Measurements from ENCODE around the gene ATP2B1. TPM values are rescaled to one million over a fixed set of nuclear protein-coding genes. Genes with fewer than 3 reads are reported as not detected.

Gene ATP2B1
- total RNA-seq, 2 donors from 2014 or later: 45.5 to 57.3 TPM

DNA sequence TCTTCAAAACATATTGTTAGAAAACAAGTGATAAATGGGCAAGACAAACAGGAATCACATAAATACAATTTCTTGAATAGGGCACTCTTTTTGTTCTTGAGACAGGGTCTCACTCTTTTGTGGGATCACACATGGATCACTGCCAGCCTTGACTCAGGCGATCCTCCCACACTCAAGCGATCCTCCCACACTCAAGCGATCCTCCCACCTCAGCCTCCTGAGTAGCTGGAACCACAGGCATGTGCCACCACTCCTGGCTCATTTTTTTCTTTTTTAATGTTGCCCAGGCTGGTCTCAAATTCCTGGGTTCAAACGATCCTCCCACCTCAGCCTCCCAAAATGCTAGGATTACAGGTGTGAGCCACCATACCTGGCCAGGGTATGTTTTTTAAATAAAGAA lies 57.4 kb downstream of the ATP2B1 start:
- H3K4me3 Mint-ChIP-seq: no peak overlapping the region
- H3K4me1 Mint-ChIP-seq (ENCODE audit: low read depth in 2 of 2): peaks cover 18 to 27% of the 10 kb centered on the region in 2 donors
- DNase-seq (ENCODE audit: low spot score) (no peak), ATAC-seq (no peak)
- no peaks in the 10 kb centered on the region for H3K9me3 Mint-ChIP-seq
- peaks cover 10% of the 10 kb centered on the region for H3K36me3 Mint-ChIP-seq
- no peaks in the 10 kb centered on the region for H3K27me3 Mint-ChIP-seq
- no peak overlapping the region for H3K27ac Mint-ChIP-seq

DNA sequence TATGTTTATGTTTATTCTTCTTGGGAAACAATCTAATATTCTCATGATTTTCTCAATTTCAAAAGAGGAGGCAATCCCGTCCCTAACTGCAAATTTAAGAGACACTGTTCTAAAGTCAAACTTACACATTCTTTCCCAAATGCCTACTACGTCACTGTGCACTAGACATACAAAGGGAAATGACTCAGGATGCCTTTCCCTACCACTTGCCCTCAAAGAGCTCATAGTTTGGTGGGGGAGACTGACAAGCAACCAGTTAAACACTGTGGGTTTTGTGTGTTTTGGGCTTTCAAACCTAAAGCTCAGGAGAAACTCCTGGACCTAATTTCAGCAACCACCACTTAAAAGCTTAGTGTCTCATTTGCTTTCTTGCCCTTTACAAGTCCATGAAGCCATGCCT lies 58.4 kb downstream of the ATP2B1 start:
- Mint-ChIP-seq H3K9me3 (no peaks in the 10 kb centered on the region), H3K4me3 (no peak overlapping the region), H3K27ac (no peak overlapping the region), H3K27me3 (no peaks in the 10 kb centered on the region), H3K4me1 (ENCODE audit: low read depth in 2 of 2) (peaks cover 27 to 33% of the 10 kb centered on the region in 2 donors), H3K36me3 (peaks cover 17% of the 10 kb centered on the region)
- DNase-seq (ENCODE audit: low spot score) (no peak), ATAC-seq (no peak)

DNA sequence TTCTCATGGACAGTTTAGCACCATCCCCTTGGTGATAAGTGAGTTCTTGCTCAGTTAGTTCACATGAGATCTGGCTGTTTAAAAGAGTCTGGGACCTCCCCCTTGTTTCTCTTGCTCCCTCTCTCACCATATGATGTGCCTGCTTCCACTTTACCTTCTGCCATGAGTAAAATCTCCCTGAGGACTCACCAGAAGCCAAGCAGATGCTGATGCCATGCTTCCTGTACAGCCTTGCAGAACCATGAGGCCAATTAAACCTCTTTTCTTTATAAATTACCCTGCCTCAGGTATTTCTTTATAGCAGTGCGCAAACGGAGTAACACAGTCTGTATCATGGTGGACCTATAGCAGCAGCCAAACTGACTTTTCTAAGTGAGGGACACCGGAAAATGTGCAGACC lies 58.8 kb downstream of the ATP2B1 start:
- no peak overlapping the region for H3K4me3 Mint-ChIP-seq
- H3K36me3 Mint-ChIP-seq: peaks cover 13% of the 10 kb centered on the region
- peaks cover 28 to 32% of the 10 kb centered on the region in 2 donors for H3K4me1 Mint-ChIP-seq (ENCODE audit: low read depth in 2 of 2)

GRCh38 chr12:89649139-89649538 lies 59.5 kb downstream of the ATP2B1 start:
- no peak overlapping the region for H3K27ac Mint-ChIP-seq
- H3K9me3 Mint-ChIP-seq: no peaks in the 10 kb centered on the region
- DNase-seq (ENCODE audit: low spot score) (no peak), ATAC-seq (no peak)
- H3K36me3 Mint-ChIP-seq: peaks cover 13% of the 10 kb centered on the region
- H3K4me1 Mint-ChIP-seq (ENCODE audit: low read depth in 2 of 2): peaks cover 28 to 36% of the 10 kb centered on the region in 2 donors
- no peak overlapping the region for H3K4me3 Mint-ChIP-seq
- no peaks in the 10 kb centered on the region for H3K27me3 Mint-ChIP-seq

More for the DNA sequence above, 58.8 kb downstream of the ATP2B1 start:
- H3K27me3 Mint-ChIP-seq: no peaks in the 10 kb centered on the region
- no peak overlapping the region for H3K27ac Mint-ChIP-seq
- DNase-seq (ENCODE audit: low spot score): no peak
- no peak for ATAC-seq
- H3K9me3 Mint-ChIP-seq: no peaks in the 10 kb centered on the region

DNA sequence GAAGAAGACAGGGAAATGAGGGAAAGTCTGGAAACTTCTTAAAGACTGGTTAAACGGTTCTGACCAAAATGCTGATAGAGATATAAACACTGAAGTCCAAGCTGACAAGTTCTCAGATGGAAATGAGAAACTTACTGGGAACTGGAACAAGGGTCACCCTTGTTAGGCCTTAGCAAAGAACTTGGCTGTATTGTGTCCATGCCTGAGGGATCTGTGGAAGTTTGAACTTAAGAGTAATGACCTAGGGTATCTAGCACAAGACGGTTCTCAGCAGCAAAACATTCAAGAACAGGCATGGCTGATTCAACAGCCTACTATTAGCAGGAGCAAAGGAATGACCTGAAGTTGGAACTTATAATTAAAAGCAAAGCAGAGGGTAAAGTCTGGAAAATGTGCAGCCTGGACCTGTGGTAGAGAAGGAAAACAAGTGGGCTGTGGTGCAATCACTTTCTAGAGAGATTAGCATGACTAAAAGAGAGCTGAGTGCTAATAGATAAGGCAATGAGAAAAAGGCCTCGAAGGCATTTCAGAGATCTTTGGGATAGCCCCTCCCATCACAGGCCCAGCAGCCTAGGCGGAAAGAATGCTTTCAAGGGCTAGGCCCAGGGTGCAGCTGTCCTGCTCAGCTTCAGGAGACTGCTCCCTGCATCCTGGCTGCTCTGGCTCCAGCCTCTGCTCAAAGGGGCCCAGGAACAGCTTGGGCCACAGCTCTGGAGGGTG lies 60.3 kb downstream of the ATP2B1 start:
- Mint-ChIP-seq H3K9me3 (no peaks in the 10 kb centered on the region), H3K36me3 (peaks cover 13% of the 10 kb centered on the region), H3K27ac (no peak overlapping the region), H3K27me3 (no peaks in the 10 kb centered on the region), H3K4me3 (no peak overlapping the region), H3K4me1 (ENCODE audit: low read depth in 2 of 2) (peaks cover 28 to 44% of the 10 kb centered on the region in 2 donors)
- DNase-seq (ENCODE audit: low spot score): no peak
- ATAC-seq: no peak

- Mint-ChIP-seq H3K4me1 (ENCODE audit: low read depth in 2 of 2) (peaks cover 28 to 40% of the 10 kb centered on the region in 2 donors), H3K4me3 (no peak overlapping the region), H3K36me3 (peaks cover 13% of the 10 kb centered on the region), H3K9me3 (no peaks in the 10 kb centered on the region), H3K27me3 (no peaks in the 10 kb centered on the region), H3K27ac (no peak overlapping the region)
- ATAC-seq: no peak
- no peak for DNase-seq (ENCODE audit: low spot score)
Observed at GRCh38 chr12:89645434-89645833, 63.2 kb downstream of the ATP2B1 start.

DNA sequence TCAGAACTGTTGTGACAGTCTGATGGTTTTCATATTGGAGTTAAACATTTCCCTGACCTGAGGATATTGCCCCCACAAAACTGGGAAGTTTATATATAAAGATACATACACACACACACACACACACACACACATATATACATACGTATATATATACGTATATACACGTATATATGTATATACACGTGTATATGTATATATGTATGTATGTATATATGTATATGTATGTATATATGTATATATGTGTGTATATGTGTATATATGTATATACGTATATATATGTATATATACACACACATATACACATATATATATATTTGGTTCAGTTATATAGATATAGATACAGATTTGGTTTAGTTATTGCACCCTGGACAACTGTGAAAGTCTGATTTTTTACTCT lies 65.7 kb downstream of the ATP2B1 start:
- ATAC-seq (no peak), DNase-seq (ENCODE audit: low spot score) (no peak)
- H3K36me3 Mint-ChIP-seq: peaks cover 13% of the 10 kb centered on the region
- no peak overlapping the region for H3K27ac Mint-ChIP-seq
- no peaks in the 10 kb centered on the region for H3K27me3 Mint-ChIP-seq
- peaks cover 17 to 36% of the 10 kb centered on the region in 2 donors for H3K4me1 Mint-ChIP-seq (ENCODE audit: low read depth in 2 of 2)
- H3K4me3 Mint-ChIP-seq: no peak overlapping the region
- no peaks in the 10 kb centered on the region for H3K9me3 Mint-ChIP-seq

- peak in 1 of 2 donors; percentile 15 for ATAC-seq
- H3K27ac Mint-ChIP-seq: peak overlapping the region; percentile 54 to 60
Observed at GRCh38 chr12:89636776-89637160, 71.9 kb downstream of the ATP2B1 start.

DNA sequence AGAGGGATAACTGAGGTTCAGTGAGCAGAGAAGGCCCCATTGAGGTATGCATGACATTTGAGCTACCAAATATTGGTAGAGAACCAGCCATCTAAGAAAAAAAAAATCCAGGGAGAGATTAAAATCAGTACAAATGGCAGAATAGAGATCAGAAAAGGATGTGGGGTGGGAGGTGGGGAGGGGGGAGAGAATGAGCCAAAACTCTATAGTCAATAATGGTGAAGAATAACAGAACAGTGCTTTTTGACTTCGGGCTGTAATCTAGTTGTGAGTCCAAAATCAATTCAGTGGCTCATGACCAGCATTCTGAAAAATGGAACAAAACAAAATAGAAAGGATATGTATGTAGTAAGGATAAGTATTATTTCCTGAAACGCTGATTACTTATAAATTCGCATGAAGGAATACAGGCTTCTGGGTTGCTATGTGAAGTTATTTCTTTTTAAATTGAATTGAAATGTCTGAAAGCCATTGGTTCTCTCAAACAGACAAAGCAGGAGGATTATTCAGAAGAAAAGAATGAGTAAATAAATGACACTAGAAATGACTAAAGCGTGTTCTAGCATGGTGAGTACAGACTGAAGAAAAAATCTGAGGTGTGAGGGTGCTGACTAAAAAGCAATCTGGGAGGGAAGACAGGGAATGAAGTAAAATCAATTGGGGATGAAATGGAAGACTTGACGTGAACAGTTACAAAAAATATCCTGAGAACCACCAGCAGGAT lies 72.4 kb downstream of the ATP2B1 start:
- H3K27me3 Mint-ChIP-seq: no peaks in the 10 kb centered on the region
- peaks cover 19 to 22% of the 10 kb centered on the region in 2 donors for H3K4me1 Mint-ChIP-seq (ENCODE audit: low read depth in 2 of 2)
- DNase-seq (ENCODE audit: low spot score) (no peak), ATAC-seq (peak; percentile 36 to 88)
- no peaks in the 10 kb centered on the region for H3K9me3 Mint-ChIP-seq
- H3K4me3 Mint-ChIP-seq: peak overlapping the region; percentile 49
- H3K27ac Mint-ChIP-seq: peak overlapping the region; percentile 54 to 60
- H3K36me3 Mint-ChIP-seq: peaks cover 20% of the 10 kb centered on the region

More at GRCh38 chr12:89636776-89637160, 71.9 kb downstream of the ATP2B1 start:
- DNase-seq (ENCODE audit: low spot score): no peak
- Mint-ChIP-seq H3K4me3 (peak overlapping the region; percentile 49), H3K36me3 (peaks cover 16% of the 10 kb centered on the region), H3K4me1 (ENCODE audit: low read depth in 2 of 2) (peaks cover 19 to 22% of the 10 kb centered on the region in 2 donors), H3K27me3 (no peaks in the 10 kb centered on the region), H3K9me3 (no peaks in the 10 kb centered on the region)

GRCh38 chr12:89634508-89634907 lies 74.1 kb downstream of the ATP2B1 start:
- Mint-ChIP-seq H3K4me3 (no peak overlapping the region), H3K9me3 (no peaks in the 10 kb centered on the region), H3K36me3 (peaks cover 24% of the 10 kb centered on the region), H3K27ac (no peak overlapping the region), H3K27me3 (no peaks in the 10 kb centered on the region), H3K4me1 (ENCODE audit: low read depth in 2 of 2) (peaks cover 17 to 22% of the 10 kb centered on the region in 2 donors)
- DNase-seq (ENCODE audit: low spot score) (no peak), ATAC-seq (no peak)

- ATAC-seq: no peak
- Mint-ChIP-seq H3K4me1 (ENCODE audit: low read depth in 2 of 2) (peaks cover 17 to 22% of the 10 kb centered on the region in 2 donors), H3K9me3 (no peaks in the 10 kb centered on the region), H3K36me3 (peaks cover 36% of the 10 kb centered on the region), H3K27ac (no peak overlapping the region), H3K4me3 (no peak overlapping the region), H3K27me3 (no peaks in the 10 kb centered on the region)
- DNase-seq (ENCODE audit: low spot score): no peak
Observed at GRCh38 chr12:89632778-89633177, 75.9 kb downstream of the ATP2B1 start.

DNA sequence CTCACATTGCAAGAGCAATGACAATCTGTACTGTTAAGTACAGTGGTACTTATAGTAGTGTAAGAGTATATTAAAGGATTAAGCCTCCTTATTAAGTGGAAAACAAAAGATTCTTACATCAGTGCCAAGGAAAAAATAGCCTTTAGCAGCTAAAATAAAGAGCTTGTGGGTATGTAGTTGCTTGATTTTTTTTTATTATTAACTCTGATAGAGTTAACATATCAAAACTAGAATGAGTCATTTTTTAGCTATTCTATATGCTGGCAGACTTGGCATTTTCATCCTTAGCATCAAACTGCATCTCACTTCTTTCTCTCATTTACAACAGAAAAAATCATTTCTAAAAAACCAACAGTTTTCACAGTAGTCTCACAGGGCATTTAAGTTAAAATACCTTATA lies 86.5 kb downstream of the ATP2B1 start:
- Mint-ChIP-seq H3K27me3 (no peaks in the 10 kb centered on the region), H3K4me1 (ENCODE audit: low read depth in 2 of 2) (peaks cover 10 to 11% of the 10 kb centered on the region in 2 donors), H3K36me3 (peaks cover 6% of the 10 kb centered on the region), H3K27ac (no peak overlapping the region), H3K9me3 (no peaks in the 10 kb centered on the region), H3K4me3 (no peak overlapping the region)
- DNase-seq (ENCODE audit: low spot score) (no peak), ATAC-seq (no peak)

DNA sequence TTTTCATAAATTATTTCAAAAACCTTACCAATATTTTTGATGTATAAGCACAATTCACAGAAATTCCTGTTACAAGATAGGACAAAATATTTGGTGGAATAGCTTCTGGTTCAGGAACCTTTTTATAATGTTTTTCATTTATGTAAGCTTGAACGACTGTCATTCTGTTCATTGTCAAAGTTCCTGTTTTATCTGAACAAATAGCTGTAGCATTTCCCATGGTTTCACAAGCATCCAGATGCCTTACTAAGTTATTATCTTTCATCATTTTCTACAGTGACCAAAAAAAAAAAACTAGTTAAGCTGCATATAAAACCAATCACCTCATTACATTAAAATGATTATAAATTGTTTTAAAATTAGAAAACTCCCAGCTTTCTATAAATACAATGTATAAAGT lies 87.1 kb downstream of the ATP2B1 start:
- peaks cover 10 to 11% of the 10 kb centered on the region in 2 donors for H3K4me1 Mint-ChIP-seq (ENCODE audit: low read depth in 2 of 2)
- peaks cover 6% of the 10 kb centered on the region for H3K36me3 Mint-ChIP-seq
- no peak overlapping the region for H3K4me3 Mint-ChIP-seq
- ATAC-seq (no peak), DNase-seq (ENCODE audit: low spot score) (no peak)
- H3K27me3 Mint-ChIP-seq: no peaks in the 10 kb centered on the region
- H3K27ac Mint-ChIP-seq: no peak overlapping the region
- H3K9me3 Mint-ChIP-seq: no peaks in the 10 kb centered on the region

DNA sequence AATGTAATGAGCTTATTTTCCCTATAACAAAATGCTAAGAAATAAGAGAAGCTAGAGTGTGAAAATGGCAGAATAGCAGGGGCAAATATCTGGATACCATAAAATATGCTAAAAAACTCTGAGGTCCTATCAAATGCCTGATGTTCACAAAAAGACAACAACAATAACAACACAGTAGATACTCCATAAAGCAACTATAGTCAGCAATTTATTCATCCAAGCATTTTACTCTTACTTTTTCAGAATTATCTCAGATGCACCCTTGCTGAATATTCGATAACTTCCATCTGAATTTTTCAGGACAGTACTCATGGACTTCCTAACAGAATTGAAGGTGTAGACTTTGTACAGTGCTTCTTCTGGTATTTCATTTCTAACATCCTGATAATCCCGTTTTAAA lies 88.9 kb downstream of the ATP2B1 start:
- Mint-ChIP-seq H3K36me3 (peaks cover 17% of the 10 kb centered on the region), H3K27me3 (no peaks in the 10 kb centered on the region), H3K4me1 (ENCODE audit: low read depth in 2 of 2) (peaks cover 11 to 16% of the 10 kb centered on the region in 2 donors), H3K9me3 (no peaks in the 10 kb centered on the region), H3K27ac (no peak overlapping the region), H3K4me3 (no peak overlapping the region)
- DNase-seq (ENCODE audit: low spot score): no peak
- ATAC-seq: no peak
